Measurements from ENCODE around the gene DUSP2.
A peak's percentile ranks its signal among the peaks of the same experiment; 100 is the strongest.

The DUSP2 gene

DNA sequence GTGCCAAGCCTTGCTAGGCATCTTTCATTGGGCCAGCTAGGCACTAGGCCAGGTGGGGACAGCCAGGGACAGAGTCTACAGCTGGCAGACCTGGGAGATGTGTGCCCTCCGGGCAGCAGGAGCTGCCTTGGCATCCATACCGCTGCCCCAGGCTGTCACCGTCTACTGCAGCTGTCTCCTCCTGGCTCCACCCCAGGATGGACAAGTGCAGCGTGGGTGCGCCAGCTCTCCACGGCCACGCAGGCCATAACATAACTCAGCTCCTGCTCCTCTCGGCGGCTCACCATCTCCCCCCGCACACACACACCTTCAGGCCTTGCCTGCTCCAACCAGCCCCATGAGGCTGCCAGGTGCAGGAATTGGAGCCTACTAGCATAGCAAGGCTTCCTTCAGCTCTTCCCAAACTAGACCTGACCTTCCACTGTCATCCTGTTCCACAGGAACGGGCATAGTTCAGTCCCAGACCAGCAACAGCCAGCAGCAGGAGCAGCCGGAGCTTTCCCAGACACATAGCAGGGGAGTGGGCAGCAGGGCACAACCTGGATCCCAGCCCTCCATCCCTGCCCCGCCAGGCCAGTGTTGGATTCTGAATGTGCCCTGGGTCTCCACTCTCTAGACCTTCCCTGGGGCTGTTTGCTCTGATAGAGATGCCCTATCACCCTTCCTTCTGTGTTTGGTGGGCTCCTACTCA, 26.4 kb downstream of the DUSP2 start:
- no peak for TF ChIP-seq TAF1 (IDR thresholded peaks at IDR 0.05; ENCODE audit: low read depth)

DNA sequence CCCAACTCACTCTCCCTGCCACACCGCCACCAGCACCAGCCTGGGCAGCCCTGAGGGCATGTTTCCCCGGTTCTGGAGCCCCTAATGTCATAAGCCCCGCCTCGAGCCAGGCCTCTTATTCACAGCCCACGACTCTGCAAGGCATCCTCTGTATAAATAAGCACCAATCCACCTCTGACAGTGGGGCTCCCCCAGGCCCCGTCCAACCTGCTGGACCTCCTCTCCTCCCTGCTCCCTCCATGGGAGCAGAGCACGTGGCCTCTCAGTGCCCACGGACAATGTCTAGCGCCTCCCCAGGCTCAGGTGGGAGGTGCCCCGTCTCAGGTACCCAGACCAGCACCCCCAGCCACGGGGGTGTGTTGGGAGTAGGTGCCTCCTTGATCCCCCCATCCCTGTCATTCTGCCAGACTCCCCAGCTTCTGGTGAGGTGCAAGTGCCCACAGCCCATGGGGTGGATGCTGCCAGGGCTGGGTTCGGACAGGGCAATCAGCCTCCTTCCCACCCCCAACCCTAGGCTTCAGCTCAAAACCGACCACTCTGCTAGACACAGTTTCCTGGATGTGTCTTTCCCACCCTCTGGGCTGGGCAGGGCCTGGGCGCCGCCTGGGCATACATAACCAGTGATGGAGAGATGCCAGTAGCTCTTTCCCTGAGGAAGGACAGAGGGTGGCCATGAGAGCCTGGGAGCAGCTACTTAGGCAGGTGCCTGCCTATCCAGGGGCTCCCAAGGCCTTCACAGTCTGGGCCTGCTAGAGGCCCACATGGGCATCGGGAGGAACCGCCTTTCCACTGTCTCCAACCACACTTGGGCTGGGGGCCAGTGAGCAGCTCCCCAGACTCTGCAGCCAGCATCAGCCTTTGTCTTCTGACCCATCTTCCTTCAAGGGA, 27.3 kb downstream of the DUSP2 start:
- TF ChIP-seq, protein P1, sequence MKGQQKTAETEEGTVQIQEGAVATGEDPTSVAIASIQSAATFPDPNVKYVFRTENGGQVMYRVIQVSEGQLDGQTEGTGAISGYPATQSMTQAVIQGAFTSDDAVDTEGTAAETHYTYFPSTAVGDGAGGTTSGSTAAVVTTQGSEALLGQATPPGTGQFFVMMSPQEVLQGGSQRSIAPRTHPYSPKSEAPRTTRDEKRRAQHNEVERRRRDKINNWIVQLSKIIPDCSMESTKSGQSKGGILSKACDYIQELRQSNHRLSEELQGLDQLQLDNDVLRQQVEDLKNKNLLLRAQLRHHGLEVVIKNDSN (IDR thresholded peaks at IDR 0.05) = peak; percentile 80
- TF ChIP-seq, protein P2, sequence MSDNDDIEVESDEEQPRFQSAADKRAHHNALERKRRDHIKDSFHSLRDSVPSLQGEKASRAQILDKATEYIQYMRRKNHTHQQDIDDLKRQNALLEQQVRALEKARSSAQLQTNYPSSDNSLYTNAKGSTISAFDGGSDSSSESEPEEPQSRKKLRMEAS (IDR thresholded peaks at IDR 0.05) = peak; percentile 83
- no peak for TF ChIP-seq NFIC (IDR thresholded peaks at IDR 0.05)

DNA sequence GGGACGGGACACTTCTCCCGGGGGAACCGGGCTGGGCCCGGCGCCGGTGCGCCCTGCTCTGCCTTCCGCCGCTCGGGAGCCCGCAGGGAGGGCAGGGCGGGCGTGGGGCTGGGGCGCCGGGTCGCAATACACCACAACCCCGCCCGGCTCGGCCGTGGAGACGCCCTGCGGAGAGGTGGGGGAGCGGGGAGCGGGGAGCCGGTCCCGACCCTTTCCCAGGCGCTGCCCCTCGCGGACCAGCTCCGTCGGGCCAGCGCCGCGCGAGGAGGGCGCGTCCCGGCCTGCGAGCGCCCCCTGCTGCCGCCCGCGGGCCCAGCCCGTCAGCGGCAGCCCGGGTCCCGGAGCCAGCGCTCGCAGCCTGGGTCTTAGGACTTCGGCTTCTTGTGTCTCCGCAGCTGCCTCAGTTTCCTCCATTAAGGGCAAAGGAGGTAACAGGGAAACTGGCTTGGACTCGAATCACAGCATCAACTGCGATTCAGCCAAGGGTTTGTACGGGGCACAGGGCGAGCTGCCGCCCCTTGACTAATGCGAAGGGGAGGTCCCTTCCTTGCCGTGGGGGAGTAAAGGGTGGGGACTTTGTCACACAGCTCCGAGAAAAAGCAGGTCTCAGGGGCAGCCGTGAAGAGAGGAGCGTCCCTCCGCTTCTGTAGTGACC, 28.2 kb downstream of the DUSP2 start:
- TF ChIP-seq, protein P2 (IDR thresholded peaks at IDR 0.05) = no peak; the same call in 1 of the 2 replicates
- TF ChIP-seq EP300 (IDR thresholded peaks at IDR 0.05; ENCODE audit: borderline replicate concordance) (no peak), RAD21 (IDR thresholded peaks at IDR 0.05; ENCODE audit: low read depth) (peak; percentile 55; the same call in 1 of the 2 replicates), FOXM1 (IDR thresholded peaks at IDR 0.05; ENCODE audit: borderline replicate concordance, low read depth) (no peak)

DNA sequence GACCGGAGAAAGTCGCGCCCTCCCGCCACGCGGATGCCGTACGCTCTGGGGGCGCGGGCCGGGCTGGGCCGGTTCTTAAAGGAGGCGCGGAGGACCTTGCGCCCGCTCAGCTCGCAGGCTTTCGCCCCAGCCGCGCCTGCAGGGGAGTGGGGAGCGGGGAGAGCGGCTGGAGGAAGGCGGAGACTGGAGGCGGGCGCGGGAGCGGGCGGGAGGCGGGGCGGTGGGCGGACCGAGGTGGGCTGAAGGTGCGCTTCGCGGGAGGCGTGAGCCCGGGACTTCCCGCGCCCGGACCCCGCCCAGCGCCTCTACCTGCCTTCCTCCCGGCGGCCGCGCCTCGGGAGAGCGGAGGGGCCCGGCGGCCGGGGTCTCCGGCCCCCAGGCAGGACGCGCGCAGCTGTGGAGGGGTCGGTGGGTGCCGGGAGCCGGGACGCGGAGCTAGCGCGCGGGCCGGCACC, 28.8 kb downstream of the DUSP2 start, which contains the start of gene ADRA2B:
Gene ADRA2B (minus strand): TSS at position 148 of the 455 bp plus-strand sequence. CDS start 422 bp downstream, outside the sequence.
- TF ChIP-seq, protein P1 (IDR thresholded peaks at IDR 0.05) = no peak
- peak; percentile 47 for TF ChIP-seq ZBTB7A (IDR thresholded peaks at IDR 0.05; ENCODE audit: low read depth)

DNA sequence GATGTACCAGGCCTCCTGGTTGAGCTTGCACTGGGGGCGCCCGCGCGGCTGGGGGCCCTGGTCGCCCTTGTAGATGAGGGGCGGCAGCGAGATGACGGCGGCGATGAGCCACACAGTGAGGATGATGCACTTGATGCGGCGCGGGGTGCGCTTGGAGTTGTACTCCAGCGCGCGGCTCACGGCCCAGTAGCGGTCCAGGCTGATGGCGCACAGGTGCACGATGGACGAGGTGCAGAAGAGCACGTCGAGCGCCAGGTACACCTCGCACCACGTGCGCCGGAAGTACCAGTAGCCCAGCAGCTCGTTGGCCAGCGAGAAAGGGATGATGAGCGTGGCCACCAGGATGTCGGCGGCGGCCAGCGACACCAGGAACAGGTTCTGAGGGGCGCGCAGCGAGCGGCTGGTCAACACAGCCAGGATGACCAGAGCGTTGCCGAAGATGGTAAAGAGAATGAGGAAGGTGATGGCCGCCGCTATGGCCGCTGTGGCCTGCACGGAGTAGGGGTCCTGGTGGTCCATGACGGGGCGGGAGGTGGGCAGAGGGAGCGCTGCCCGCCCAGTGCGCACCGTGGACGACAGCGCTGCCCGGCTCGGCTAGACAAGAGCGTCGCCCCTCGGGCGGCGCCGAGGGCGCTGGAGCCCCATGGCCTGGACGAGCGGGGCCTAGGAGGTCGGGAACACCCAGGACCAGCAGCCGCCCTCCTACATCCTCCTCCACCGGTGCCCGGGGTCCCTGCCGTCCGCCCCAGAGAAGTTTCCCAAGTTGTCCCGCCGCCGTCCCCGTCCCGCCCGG, 29.4 kb downstream of the DUSP2 start:
- TF ChIP-seq TCF12 (IDR thresholded peaks at IDR 0.05; ENCODE audit: low read depth) (no peak), EGR1 (IDR thresholded peaks at IDR 0.05) (no peak), EP300 (IDR thresholded peaks at IDR 0.05; ENCODE audit: borderline replicate concordance) (no peak), RAD21 (IDR thresholded peaks at IDR 0.05; ENCODE audit: low read depth) (no peak), NFIC (IDR thresholded peaks at IDR 0.05) (no peak), CREB1 (IDR thresholded peaks at IDR 0.05; ENCODE audit: low read depth) (no peak), CEBPB (IDR thresholded peaks at IDR 0.05) (no peak), FOXM1 (IDR thresholded peaks at IDR 0.05; ENCODE audit: borderline replicate concordance, low read depth) (no peak), ZBTB7A (IDR thresholded peaks at IDR 0.05; ENCODE audit: low read depth) (no peak), TAF1 (IDR thresholded peaks at IDR 0.05; ENCODE audit: low read depth) (no peak), YY1 (IDR thresholded peaks at IDR 0.05; ENCODE audit: low read depth) (no peak), TEAD4 (IDR thresholded peaks at IDR 0.05) (no peak)
- TF ChIP-seq, protein P3, sequence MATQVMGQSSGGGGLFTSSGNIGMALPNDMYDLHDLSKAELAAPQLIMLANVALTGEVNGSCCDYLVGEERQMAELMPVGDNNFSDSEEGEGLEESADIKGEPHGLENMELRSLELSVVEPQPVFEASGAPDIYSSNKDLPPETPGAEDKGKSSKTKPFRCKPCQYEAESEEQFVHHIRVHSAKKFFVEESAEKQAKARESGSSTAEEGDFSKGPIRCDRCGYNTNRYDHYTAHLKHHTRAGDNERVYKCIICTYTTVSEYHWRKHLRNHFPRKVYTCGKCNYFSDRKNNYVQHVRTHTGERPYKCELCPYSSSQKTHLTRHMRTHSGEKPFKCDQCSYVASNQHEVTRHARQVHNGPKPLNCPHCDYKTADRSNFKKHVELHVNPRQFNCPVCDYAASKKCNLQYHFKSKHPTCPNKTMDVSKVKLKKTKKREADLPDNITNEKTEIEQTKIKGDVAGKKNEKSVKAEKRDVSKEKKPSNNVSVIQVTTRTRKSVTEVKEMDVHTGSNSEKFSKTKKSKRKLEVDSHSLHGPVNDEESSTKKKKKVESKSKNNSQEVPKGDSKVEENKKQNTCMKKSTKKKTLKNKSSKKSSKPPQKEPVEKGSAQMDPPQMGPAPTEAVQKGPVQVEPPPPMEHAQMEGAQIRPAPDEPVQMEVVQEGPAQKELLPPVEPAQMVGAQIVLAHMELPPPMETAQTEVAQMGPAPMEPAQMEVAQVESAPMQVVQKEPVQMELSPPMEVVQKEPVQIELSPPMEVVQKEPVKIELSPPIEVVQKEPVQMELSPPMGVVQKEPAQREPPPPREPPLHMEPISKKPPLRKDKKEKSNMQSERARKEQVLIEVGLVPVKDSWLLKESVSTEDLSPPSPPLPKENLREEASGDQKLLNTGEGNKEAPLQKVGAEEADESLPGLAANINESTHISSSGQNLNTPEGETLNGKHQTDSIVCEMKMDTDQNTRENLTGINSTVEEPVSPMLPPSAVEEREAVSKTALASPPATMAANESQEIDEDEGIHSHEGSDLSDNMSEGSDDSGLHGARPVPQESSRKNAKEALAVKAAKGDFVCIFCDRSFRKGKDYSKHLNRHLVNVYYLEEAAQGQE (IDR thresholded peaks at IDR 0.05; ENCODE audit: low read depth) = no peak
- TF ChIP-seq, protein P1 (IDR thresholded peaks at IDR 0.05) = no peak
- TF ChIP-seq, protein P2 (IDR thresholded peaks at IDR 0.05) = no peak

DNA sequence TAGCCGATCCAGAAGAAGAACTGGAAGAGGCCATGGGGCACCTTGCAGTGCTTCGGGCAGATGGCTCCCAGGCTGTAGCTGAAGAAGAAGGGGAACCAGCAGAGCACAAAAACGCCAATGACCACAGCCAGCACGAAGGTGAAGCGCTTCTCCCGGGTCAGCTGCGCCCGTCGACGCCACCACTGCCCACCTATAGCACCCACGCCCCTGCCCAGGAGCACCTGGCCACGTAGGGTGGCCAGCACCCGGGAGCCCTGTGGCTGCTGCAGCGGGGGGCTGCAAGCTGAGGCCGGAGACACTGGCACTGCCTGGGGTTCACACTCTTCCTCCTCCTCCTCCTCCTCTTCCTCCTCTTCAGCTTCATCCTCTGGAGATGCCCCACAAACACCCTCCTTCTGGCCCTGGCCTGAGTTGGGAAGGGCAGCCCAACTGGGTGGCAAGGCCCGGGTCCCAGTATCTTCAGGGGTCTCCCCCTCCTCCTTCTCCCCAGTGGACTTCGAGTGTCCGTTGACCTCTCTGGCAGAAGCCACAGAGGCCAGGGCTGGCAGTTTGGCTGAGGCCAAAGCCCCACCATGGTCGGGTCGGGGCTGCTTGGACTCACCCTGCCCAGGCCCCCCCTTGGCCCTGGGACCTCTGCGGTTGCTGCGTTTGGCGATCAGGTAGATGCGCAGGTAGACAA, 30.2 kb downstream of the DUSP2 start:
- TF ChIP-seq NFIC (IDR thresholded peaks at IDR 0.05) = no peak
- TF ChIP-seq ZBTB7A (IDR thresholded peaks at IDR 0.05; ENCODE audit: low read depth) = no peak
- no peak for TF ChIP-seq TAF1 (IDR thresholded peaks at IDR 0.05; ENCODE audit: low read depth)
- TF ChIP-seq, protein P1 (IDR thresholded peaks at IDR 0.05) = no peak
